Epithelial cell of proximal tubule (primary cell): ENCODE results near the gene CATSPERZ. TPM values are rescaled to one million over a fixed set of nuclear protein-coding genes. Genes with fewer than 3 reads are reported as not detected.

Experiments used
- DNase-seq: peaks from one replicate; pipeline ENCODE4 v3.0.0-alpha.2; 2011; ENCODE audit warnings: low read depth
- H3K4me3 ChIP-seq: 2 replicates; pipeline ENCODE4 v1.5.1; 2011; ENCODE audit warnings: low read depth, mild to moderate bottlenecking, low read length
- CTCF ChIP-seq: conservative IDR thresholded peaks from 2 replicates; pipeline ENCODE4 v1.5.1; 2012; ENCODE audit warnings: low read depth, mild to moderate bottlenecking, low read length
- total RNA-seq: library from RNA; depleted of rRNA; stranded (reverse); fragments of >200 nt; gene quantifications from 2 replicates; pipeline ENCODE4 v1.2.3, GENCODE V29; 2015

Gene CATSPERZ
- total RNA-seq, 1 donor from 2014 or later = not detected

- TF ChIP-seq CTCF = no peak
- DNase-seq = no peak
- H3K4me3 ChIP-seq = peak overlapping the region; percentile 94
Measured at GRCh38 chr11:64283092-64283491, 17.1 kb upstream of the CATSPERZ start.

- peak within 1 kb of the TSS; percentile 94 for H3K4me3 ChIP-seq
- no peak for DNase-seq
- TF ChIP-seq CTCF = no peak
Measured at GRCh38 chr11:64284048-64284961, 15.9 kb upstream of the CATSPERZ start, which contains the start of gene BAD. Gene BAD, minus strand, starts transcription at chr11:64284665. Its CDS starts 297 bp downstream, at chr11:64284368.

GRCh38 chr11:64284962-64285884, 14.9 kb upstream of the CATSPERZ start, which contains the start of gene GPR137:
Gene GPR137, plus strand, starts transcription at chr11:64285848. Its CDS starts 677 bp downstream, at chr11:64286525.
- DNase-seq = no peak
- peak within 1 kb of the TSS; percentile 94 for H3K4me3 ChIP-seq
- no peak for TF ChIP-seq CTCF

- no peak for DNase-seq
- peak overlapping the region; percentile 94 for H3K4me3 ChIP-seq
- TF ChIP-seq CTCF = peak; percentile 30
Measured at GRCh38 chr11:64285885-64286800, 14.0 kb upstream of the CATSPERZ start.

GRCh38 chr11:64286801-64287159, 13.4 kb upstream of the CATSPERZ start:
- no peak for TF ChIP-seq CTCF
- H3K4me3 ChIP-seq = no peak overlapping the region
- DNase-seq = no peak
